SK-N-MC (cell line): ENCODE results near the gene LRIG1.

Experiments
- EZH2 ChIP-seq: fragments of 200-600 bp; sonication (generic); IDR thresholded peaks from one replicate; pipeline ENCODE4 v1.6.1; 2017; ENCODE audit warnings: antibody characterized with exemption
- POLR2AphosphoS5 ChIP-seq: IDR thresholded peaks from 2 replicates; pipeline ENCODE4 v1.6.1; 2012; ENCODE audit warnings: mild to moderate bottlenecking, low read depth, low read length, borderline replicate concordance

DNA sequence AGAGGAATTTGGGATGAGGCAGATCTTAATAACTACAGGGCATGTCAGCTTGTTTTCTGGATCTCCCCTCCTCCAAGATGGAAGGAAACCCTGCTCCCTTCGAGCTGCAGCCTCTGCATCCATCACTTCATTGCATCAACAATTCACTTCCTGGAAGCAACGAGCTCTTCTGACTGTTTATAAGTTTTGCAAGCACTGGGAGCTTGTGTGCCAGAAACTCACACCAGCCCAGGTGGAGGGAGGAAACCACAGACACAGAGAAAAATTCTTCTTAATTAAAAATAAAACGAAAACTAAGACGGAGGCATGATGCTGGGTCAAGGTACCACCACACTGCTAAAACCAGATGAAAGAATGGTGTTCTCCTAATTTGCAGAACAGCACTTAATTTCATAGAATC, 10.6 kb downstream of the LRIG1 start:
- TF ChIP-seq EZH2 (no peak), POLR2AphosphoS5 (no peak)
